Fibroblast of villous mesenchyme (primary cell): ENCODE measurements around the gene RYR1. TPM values are rescaled to one million over a fixed set of nuclear protein-coding genes. Genes with fewer than 3 reads are reported as not detected.
A peak's percentile ranks its signal among the peaks of the same experiment; 100 is the strongest.

Experiments
- DNase-seq: peaks from one replicate; pipeline ENCODE4 v3.0.0-alpha.2; 2010; ENCODE audit warnings: low read depth
- H3K4me3 ChIP-seq: 2 replicates; pipeline ENCODE4 v1.5.1; 2011; ENCODE audit warnings: low read depth, mild to moderate bottlenecking, low read length
- CTCF ChIP-seq: IDR thresholded peaks from 2 replicates; pipeline ENCODE4 v1.5.1; 2012; ENCODE audit warnings: low read depth, mild to moderate bottlenecking, low read length; ENCODE audit not compliant: insufficient read depth
- total RNA-seq: library from RNA; depleted of rRNA; stranded (reverse); fragments of >200 nt; gene quantifications from 2 replicates; pipeline ENCODE4 v1.2.3, GENCODE V29; 2012

Gene RYR1
- total RNA-seq, 1 donor = under 0.01 TPM

GRCh38 chr19:38539751-38540150 is 106.3 kb downstream of the RYR1 start:
- no peak overlapping the region for H3K4me3 ChIP-seq
- no peak for TF ChIP-seq CTCF
- DNase-seq = no peak

- H3K4me3 ChIP-seq = no peak overlapping the region
- TF ChIP-seq CTCF = no peak
- no peak for DNase-seq
Observed at GRCh38 chr19:38542040-38542439, 108.5 kb downstream of the RYR1 start.

- DNase-seq = no peak
- H3K4me3 ChIP-seq = peak overlapping the region; percentile 49
- no peak for TF ChIP-seq CTCF
Observed at GRCh38 chr19:38543286-38543806, 109.9 kb downstream of the RYR1 start.

GRCh38 chr19:38543807-38544568 is 110.5 kb downstream of the RYR1 start:
- peak; percentile 51 for TF ChIP-seq CTCF
- peak overlapping the region; percentile 49 for H3K4me3 ChIP-seq
- peak; percentile 90 for DNase-seq

GRCh38 chr19:38544569-38545315 is 111.3 kb downstream of the RYR1 start:
- peak; percentile 4 for DNase-seq
- TF ChIP-seq CTCF = no peak
- peak overlapping the region; percentile 41 for H3K4me3 ChIP-seq

GRCh38 chr19:38545596-38545995 is 112.1 kb downstream of the RYR1 start:
- H3K4me3 ChIP-seq = no peak overlapping the region
- DNase-seq = no peak
- TF ChIP-seq CTCF = no peak
